GM12874 (cell line): ENCODE data around the gene SLC35B1.

Source experiments
- CTCF ChIP-seq: IDR thresholded peaks from 2 replicates; pipeline ENCODE4 v1.5.1; 2011; ENCODE audit warnings: low read depth, mild to moderate bottlenecking, control low read depth, low read length, moderate library complexity; ENCODE audit not compliant: insufficient read depth

SLC35B1 gene

GRCh38 chr17:49707608-49708514 is at the start of gene SLC35B1:
TSS of gene SLC35B1 (minus strand) at chr17:49707964. CDS start at chr17:49707833, 131 bp downstream.
- TF ChIP-seq CTCF, result peak; percentile 98

GRCh38 chr17:49757151-49757777 is 49.5 kb upstream of the SLC35B1 start:
- no peak for TF ChIP-seq CTCF

DNA sequence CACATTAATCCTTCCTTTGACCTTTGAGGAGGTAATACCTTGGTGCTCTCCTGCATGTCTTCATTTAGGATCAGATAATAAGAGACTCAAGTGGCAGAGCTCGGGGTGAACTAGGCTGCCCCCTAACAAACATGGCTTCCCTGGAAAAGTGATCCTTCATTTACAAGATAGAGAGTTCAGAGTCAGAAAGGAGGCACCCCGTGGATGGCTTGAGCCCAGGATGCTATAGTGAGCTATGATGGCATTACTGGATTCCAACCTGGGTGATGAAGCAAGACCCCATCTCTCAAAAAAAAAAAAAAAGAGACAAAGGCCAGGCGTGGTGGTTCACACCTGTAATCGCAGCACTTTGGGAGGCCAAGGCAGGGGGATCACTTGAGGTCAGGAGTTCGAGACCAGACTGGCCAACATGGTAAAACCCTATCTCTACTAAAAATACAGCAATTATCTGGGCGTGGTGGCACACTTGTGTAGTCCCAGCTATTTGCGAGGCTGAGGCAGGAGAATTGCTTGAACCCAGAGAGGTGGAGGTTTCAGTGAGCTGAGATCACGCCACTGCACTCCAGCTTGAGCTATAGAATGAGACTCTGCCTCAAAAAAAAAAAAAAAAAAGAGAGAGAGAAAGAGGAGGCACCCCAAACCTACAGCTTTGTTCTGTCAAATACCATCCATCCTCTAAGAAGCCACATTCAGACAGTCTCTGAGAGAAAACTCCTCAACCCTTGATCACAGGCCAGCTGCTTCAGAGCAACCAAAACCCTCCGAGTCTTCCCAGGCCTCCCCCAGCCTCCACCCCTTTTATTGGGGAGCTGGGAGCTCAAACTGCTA is 48.8 kb upstream of the SLC35B1 start:
- TF ChIP-seq CTCF, result no peak

GRCh38 chr17:49755663-49756283 is 48.0 kb upstream of the SLC35B1 start:
- TF ChIP-seq CTCF, result no peak

- TF ChIP-seq CTCF, result no peak
Observed at GRCh38 chr17:49753959-49754391, 46.2 kb upstream of the SLC35B1 start.

DNA sequence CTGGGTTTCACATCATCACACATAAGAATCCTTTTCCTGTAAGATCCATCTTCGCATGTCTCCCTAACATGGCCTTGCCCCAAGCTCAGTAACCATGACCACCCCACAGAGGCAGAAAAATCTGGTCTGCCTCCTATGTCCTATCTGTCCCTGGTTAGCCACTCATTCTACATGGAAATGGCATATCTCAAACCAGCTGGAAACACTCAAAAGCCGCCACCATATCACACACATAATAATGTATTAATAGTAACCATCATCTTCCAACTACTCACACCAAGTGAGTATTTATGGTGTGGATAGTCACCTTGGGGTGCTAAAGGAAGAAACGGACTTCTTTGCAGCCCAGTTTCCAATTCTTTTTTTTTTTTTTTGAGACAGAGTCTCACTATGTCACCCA is 44.7 kb upstream of the SLC35B1 start:
- no peak for TF ChIP-seq CTCF
